DMS 273 (cell line): ENCODE measurements around the gene MTIF3.
A peak's percentile ranks its signal among the peaks of the same experiment; 100 is the strongest.
"Not testable (repeated sequence)": the region's sequence is repeated elsewhere in the genome, so short reads cannot be mapped to it uniquely, and the experiment has no call there.

Source experiments
- DNase-seq: peaks from one replicate; lab custom pipeline; 2025; ENCODE audit not compliant: unreplicated experiment; lab: John Stamatoyannopoulos, UW

Gene MTIF3

DNA sequence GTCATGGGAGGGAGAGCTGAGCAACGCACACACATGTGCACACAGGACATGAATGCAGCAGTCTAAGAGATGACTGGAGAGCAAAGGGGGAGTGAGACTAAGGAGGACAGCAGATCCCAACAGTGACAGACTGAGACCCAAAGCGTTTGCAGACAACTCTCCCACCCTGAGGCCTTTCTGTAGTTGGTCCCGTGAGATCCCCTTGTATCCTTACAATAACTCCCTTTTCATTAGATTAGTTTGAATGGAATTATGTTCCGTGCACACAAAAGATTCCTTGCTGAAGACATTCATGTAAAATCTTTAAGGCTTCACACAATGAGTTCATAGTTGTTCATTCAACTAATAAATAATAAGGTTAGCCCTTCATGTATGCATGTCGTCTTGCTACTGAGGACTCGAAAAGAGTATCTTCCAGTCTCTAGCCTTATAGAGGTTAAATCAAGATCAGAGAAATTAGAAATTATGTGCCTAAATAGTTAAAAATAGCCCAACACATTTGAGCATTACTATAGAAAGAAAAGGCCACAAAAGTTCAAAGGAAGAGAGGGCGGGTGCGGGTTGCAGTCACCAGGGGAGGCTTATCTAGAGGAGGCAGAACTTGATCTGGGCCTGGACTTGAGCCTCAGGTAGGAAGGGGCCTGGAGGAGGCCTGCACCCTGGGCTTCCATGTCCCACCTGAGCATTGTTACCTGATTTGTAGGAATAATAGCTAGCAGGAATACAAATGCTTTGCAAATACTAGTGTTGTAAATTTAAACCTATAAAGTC is 29.1 kb downstream of the MTIF3 start:
- DNase-seq: no peak

DNA sequence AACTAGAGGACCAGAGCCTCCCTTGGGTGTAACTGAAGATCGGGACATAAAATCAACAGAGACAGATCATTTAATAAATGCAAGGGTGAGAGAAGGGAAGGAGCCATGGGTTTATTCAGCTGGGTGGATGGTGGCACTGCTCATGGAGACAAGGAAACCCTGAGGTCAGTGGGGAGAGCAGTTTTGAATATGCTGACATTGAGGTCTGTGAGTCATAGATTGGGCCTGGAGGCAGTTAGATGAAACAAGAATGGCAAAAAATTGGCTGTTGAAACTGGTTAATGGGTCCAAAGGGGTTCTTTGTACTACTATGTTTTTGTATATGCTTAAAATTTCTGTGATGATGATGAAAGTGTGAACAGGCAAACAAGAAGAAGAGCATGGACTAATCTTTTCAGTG is 31.0 kb downstream of the MTIF3 start:
- DNase-seq: no peak

DNA sequence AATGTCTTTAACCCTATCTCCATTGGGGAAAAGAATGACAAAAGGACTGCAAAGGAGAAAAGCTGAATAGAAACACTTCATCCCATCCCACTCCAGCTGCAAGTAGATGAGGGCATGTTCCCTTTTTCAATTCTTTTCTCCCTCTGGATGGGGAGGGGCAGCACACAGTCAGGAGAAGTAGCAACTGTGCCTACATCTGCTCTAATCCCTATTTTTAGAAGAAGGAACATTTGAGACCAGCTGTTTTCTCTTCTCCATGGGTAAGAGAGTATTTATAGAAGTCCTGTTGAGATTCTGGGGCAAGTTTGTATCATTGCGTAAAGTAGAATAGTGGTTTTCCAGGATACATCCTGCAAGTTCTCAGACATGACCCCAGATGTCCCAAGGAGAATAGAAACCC is 35.2 kb downstream of the MTIF3 start:
- DNase-seq: peak; percentile 27

DNA sequence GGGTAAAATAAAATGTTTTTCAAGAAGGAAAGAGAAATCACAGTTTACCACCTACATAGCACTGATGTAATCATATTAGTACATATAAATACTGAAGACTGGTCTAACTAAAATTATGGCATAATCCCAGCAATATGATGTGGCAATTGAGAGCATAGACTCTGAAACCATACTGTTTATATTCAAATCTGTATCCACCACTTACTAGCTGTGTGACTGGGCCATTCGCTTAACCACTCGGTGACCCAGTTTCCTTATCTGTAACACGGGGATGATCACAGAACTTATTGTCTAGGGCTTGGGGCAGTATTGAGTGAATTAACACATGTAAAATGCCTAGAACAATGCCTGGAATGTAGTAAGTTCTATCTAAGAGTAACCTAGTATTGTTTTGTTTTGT is 39.0 kb downstream of the MTIF3 start:
- no peak for DNase-seq

DNA sequence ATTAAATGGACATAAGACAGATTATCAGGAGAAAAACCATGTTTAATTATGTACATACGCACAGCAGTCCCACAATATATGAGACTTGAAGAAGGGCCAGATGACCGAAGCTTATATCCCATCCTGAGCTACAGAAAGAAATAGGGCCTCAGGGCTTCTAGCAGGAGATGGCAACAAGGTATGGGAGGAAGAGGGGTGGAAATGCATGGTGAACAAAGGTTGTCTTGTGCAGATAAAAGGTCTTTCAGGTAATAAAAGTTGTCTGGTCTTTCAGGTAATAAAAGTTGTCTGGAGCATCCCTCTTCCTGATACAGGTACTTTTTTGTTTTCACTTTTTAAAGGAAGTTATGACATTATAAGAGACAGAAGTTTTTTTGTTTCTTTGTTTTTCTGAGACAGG is 41.4 kb downstream of the MTIF3 start:
- no peak for DNase-seq

DNA sequence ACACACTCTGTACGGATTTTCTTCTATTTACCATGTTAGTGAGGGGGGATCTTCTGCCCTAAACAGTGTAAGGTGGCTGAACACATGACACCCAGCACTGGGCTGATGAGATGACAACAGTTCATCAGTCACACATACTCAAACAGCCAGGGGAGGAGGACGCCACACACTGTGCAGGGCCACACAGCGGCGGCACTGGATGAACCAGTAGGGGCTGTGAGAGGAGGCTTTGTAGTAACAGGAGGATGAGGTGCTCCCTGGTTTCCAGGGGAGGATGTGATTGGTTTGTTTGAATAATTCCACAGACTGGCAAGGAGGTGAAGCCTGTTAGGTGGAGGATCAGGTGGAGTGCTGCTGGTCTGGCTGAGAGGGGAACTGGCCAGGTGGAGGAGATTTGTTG is 42.3 kb downstream of the MTIF3 start:
- DNase-seq: no peak

DNA sequence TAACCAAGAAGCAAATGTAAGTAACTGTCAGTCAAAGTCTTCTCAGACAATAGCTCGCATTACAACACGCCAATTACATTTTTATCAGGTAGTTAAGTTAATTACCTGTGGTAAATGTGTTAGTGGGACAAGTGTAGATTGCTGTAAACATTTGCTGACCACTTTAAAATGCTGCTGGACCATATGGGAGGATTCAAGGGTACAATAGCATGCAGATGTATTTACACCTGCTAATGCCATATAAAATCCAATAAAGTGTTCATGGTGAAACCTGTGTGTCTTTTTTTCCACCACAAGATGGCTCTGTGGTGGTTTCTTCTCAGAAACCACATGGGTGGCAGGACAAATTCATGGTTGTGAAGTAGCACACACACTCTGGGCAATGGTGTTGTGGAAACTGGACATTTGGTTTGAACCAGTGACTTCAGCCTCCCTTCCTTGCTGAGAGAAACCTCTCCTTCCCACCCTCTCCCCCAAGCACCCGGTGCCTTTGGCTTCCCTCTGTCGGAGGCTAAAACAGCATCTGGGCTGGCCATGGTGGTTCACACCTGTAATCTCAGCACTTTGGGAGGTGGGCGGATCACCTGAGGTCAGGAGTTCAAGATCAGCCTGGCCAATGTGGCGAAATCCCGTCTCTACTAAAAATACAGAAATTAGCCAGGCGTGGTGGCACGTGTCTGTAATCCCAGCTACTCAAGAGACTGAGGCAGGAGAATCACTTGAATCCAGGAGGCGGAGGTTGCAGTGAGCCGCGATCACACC is 44.0 kb downstream of the MTIF3 start:
- peak; percentile 55 for DNase-seq

DNA sequence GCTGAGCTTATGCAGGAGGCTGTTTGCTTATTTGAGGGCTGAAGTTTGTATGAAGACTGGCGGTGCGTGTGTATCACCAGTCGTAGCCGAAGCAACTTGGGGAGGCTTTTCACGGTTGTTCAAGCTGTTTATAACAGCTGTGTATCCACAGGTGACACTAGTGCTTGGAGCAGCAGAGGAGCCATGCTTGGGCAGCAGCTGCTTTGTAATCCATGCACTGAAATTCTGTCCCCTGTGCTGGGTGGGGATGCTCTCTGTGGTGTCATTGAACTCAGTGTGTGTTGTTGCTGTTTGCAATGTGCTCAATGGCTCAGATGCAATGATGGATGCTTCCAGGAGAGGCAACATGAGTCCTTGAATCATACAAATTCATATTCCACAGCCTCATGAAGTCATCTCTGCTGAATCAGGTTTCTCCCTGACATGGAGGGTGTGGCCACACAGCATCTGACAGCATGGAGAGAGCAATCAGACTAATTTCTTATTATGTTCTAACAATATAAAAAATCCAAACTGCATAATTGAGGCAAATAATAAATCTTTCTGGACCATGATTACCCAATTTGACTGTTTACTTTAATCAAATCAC is 44.7 kb downstream of the MTIF3 start:
- no peak for DNase-seq

DNA sequence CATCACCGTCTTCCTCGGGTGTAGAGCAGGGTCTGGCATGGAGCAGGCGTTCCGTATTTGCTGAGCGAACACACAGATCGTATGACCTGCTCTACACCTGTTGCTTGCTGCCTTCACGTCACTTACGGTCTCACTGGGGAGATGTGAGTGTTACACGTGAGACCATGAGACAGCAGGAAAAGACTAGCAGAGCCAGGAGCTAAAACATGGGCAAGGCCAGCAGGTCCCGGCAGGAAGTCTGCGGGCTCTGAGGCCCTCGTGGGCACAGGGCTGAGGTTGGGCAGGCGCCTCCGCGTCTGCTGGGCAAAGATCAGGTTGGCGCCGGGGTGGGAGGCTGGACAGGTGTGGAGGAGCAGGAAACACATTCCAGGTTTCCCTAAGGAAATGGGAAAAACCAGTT is 45.7 kb downstream of the MTIF3 start:
- DNase-seq: no peak

DNA sequence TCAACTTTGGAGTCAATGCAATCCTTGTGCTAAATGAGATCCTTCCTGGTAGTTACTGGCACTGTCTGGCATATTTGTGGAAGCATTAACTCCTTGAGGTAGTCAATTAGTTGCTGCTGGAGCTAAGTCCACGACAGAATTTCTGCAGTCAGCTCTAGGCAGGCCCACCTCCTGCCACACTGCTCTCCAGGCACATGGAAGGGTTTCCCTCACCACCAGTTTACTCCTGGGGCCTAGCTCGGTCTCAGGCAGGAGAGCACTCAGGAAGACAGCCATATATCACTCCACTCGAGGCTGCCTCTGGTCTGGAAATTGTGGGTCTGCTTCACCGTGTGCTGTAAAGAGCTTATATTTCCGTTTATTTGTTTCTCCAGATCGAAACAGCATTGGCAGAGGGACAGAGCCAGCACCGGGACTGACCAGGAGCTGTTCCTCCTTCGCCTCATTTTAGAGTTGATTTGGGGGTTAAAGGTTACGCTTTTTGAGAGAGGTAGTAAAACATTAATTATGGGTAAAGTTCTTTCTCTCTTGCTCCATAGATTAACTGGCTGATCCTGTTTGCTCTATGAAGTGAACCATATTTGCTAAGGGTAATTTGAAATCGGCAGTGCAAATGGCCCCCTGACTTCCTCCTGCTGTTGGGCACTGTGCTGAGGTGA is 46.5 kb downstream of the MTIF3 start:
- no peak for DNase-seq

DNA sequence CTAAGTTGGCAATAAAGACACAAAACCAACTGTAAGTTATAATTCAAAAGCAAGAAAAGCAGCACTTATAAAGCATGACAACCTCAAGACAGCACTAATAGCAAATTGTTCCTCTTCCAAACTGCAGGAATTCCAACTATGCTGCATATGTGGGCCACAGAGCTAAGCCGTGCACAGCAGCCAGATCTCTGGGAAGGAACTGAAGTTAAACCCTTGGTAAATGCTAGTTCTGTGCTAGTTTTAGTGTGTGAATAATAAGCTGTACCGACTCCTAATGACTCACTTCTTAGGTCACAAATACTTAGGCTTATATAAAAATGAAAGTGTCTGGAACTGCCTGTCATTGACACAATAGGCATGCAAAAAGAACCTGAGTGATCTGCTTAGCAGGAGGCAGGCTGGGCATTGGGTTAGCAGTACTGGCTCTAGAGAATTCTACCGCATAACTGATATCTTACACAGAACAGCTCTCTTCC is 47.1 kb downstream of the MTIF3 start:
- no peak for DNase-seq

DNA sequence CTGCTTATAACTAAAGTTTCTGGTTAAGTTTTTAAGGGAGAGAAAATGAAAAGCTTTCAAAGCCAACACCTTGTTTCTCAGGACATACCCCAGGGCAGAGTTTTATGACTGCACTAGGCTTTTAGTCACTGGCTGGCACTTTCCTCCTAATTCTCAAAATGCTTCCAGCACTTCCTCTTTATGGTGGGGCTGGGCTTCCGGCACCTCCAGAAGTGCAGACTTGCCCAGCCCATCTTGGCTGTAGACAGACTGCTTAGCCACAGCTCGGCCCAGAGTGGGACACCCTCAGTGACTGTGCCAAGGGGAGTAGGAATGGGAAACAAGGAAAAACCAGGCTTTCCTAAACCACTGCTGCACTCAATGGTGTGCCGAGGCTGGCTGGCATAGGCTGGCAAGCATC is 49.2 kb downstream of the MTIF3 start:
- no peak for DNase-seq

DNA sequence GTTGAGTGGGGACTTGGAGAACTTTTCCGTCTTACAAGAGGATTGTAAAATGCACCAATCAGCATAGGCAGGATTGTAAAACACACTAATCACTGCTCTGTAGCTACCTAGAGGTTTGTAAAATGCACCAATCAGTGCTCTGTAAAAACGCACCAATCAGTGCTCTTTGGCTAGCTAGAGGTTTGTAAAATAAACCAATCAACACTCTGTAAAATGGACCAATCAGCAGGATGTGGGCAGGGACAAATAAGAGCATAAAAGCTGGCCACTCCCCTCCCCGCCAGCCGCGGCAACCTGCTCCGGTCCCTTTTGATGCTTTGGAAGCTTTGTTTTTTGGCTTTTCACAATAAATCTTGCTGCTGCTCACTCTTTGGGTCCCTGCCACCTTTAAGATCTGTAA is 50.0 kb downstream of the MTIF3 start:
- DNase-seq: not testable (repeated sequence)

DNA sequence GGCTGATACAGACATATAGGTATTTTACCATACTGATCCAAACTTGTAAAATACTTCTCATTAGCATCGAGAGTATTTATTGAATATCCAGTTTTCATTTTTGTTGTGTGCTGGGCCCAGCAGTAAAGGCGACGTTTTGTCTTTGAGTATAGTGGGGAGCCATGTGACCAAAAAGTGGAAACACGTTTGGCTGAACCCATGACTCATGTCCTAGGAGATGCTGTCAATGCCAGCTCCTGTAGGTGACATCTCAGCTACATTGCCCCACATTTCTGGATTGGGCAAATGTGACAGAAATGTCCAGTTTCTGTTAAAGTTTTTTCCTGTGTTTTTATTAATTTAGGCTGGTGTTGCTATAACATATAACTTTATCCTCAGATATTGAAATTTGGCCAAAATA is 52.0 kb downstream of the MTIF3 start:
- no peak for DNase-seq

DNA sequence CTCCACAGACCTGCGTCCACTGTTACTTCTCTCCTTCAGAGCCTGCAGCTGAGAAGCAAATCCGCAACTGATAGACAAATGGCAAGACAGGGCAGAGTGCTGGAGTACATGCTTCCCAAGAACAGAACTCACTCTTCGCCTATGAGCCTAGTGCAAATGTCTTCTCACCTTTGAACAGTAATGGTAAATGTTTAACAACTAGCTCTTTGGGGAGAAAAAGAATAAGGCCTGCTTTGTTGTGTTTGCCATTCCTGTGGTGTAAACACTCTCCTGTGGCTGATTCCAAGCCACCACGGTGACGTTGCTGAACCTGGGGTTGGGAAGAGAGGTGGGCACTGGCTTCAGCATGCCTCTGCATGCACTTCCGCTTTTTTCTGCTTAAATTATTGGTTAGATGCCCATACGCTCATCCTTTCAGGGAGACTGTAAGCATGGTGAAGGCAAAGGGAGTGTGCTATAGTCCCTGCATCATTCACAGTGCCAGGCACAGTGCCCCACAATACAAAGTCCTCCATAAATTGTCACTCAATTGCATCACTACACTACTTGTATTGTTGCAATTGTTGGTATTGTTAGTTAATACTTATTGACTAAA is 54.0 kb downstream of the MTIF3 start:
- DNase-seq: no peak

DNA sequence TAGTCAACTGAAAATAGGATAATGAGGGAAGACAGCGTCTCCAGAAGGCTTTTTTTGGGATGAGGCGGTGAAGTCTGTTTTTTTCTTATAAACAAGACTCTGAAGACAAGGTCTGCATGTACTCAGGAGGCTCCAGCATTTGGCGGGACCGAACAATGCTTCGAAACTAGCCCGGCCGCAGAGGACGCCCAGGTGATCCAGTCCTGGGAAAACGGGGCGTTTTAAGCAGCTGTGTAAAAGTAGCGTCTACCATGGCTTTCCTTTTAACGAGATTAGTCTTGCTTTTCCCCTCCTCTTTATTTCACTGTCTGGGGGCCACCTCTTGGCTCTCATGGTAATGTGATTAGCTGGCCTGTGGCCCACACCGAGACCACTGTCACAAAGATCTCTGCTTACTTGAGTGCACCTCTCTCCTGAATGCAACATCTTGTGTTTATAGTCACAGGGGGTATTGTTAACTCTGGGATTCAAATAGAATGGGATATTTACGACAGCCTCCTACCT is 55.3 kb downstream of the MTIF3 start:
- DNase-seq: no peak

DNA sequence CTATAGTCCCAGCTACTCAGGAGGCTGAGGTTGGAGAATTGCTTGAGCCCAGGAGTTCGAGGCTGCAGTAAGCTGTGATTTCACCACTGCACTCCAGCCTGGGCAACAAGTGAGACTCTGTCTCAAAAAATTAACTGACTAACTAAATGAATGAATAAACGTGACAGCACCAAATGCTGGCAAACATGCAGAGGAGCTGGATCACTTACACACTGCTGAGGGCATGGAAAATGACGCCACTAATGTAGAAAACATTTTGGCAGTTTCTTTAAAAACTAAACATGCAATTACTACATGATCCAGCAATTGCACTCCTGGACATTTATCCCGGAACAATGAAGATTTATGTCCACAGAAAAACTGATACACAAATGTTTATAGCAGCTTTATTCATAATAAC is 57.3 kb downstream of the MTIF3 start:
- no peak for DNase-seq

DNA sequence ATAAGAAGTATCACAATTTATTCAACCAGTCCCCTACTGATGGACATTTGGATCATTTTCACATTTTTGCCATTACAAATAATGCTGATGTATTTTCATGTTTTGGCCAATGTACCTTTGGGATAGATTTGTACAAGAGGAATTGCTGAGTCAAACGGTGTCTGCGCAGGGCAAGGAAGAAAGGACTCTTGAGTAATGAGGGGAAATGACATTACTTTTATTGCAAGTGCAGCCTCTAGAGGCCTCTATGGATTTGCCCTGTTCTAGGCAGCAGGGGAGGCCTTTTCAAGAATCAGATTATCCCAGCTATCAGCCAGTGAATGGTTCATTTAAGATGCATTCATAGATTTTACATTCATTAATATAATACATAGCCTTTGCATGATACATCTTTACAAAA is 58.9 kb downstream of the MTIF3 start:
- no peak for DNase-seq

DNA sequence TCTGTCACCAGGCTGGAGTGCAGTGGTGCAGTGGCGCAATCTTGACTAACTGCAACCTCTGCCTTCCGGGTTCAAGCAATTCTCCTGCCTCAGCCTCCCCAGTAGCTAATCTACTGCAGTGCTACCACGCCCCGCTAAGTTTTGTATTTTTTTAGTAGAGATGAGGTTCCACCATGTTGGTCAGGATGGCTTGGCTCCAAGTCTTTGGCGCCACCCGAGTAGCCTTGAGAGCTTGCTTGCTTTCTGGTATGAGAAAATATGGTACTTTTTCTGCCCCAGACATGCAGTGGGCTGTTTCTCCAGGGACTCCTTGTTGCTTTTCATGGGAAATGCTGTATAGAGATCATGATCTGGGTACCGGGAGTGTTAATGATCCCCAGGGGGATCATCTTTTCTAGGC is 60.5 kb downstream of the MTIF3 start:
- DNase-seq: no peak

DNA sequence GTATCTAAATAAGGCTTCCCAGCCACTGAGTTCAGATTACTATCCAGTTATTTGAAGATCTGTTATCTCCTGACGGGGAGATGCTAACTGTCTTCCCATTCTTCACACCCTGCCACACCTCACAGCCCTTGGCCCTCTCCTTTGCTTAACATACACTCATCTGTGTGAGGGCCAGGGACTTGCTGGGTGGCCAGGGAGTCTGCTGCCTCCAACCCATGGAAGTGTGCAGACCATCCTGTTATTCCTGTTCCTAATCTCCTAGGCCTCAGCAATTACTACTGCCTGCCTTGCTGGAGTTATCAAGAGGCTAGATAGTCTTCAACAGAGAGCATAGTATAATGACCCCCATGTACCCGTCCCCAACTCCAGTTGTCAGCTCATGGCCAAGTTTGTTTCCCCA is 62.1 kb downstream of the MTIF3 start:
- no peak for DNase-seq
